Fibroblast of mammary gland (primary cell): ENCODE results near the gene SHISA4.
"Not testable (repeated sequence)": the region's sequence is repeated elsewhere in the genome, so short reads cannot be mapped to it uniquely, and the experiment has no call there.

Source experiments
- DNase-seq: peaks from one replicate; pipeline ENCODE4 v3.0.0-alpha.2; 2010; ENCODE audit warnings: low read depth
- H3K4me3 ChIP-seq: 2 replicates; pipeline ENCODE4 v1.5.1; 2011; ENCODE audit warnings: low read depth, mild to moderate bottlenecking, low read length, moderate library complexity; ENCODE audit not compliant: control insufficient read depth
- TF ChIP-seq, protein P1 (sequence below): conservative IDR thresholded peaks from 2 replicates; pipeline ENCODE4 v1.5.1; 2011; ENCODE audit warnings: low read depth, low read length, inconsistent platforms; ENCODE audit not compliant: control insufficient read depth, insufficient read depth

SHISA4 gene

DNA sequence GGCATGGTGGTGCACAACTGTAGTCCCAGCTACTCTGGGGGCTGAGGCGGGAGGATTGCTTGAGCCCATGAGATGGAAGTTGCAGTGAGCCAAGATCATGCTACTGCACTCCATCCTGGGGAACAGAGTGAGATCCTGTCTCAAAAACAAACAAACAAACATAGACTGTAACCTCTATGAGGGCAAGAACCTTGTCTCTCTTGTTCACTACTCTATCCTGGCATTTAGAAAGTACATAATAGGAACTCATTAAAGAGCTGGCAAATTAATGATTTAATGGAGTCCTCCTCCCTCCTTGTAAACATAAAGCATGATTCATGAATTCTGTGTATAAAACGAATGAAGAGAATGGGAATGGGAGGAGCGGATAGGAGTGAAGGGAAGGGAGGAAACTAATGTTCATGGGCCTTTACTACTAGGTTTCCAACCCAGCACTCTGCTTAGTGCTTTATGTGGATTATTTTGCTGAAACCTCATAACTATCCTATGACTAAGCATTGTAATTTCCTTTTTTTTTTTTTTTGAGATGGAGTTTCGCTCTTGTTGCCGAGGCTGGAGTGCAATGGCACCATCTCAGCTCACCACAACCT lies 49.0 kb downstream of the SHISA4 start:
- peak; percentile 78 for DNase-seq
- H3K4me3 ChIP-seq = no peak overlapping the region
- TF ChIP-seq, protein P1, sequence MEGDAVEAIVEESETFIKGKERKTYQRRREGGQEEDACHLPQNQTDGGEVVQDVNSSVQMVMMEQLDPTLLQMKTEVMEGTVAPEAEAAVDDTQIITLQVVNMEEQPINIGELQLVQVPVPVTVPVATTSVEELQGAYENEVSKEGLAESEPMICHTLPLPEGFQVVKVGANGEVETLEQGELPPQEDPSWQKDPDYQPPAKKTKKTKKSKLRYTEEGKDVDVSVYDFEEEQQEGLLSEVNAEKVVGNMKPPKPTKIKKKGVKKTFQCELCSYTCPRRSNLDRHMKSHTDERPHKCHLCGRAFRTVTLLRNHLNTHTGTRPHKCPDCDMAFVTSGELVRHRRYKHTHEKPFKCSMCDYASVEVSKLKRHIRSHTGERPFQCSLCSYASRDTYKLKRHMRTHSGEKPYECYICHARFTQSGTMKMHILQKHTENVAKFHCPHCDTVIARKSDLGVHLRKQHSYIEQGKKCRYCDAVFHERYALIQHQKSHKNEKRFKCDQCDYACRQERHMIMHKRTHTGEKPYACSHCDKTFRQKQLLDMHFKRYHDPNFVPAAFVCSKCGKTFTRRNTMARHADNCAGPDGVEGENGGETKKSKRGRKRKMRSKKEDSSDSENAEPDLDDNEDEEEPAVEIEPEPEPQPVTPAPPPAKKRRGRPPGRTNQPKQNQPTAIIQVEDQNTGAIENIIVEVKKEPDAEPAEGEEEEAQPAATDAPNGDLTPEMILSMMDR = no peak

DNA sequence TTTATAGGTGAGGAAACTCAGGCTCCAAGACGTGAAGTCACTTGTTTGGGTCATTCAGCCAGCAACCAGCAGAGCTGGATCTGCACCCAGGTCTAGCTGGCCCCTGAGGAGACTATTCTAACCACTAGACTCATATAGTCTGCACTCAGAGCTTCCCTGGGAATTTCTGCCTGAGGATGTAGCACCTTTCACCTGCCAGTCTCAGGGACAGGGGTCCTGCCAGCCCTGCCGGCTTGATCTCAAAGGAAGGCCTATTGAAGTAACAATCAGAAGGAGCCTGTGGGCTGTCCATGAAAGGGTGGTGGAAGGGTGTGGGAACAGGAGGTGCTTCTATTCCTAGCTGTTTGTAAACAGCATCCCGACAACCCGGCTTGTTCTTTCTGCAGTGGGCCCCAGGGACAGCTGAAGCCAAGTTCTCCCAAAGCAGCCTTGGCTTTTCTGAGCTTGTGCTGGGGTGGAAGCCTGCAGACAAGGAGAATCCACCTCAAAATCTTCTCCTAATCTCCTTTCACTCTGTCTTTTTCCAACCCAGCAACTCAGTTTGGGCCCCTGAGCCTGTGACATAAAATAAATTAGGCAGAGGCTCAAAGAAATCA lies 49.8 kb downstream of the SHISA4 start:
- TF ChIP-seq, protein P1 = no peak
- H3K4me3 ChIP-seq = no peak overlapping the region
- DNase-seq = no peak

DNA sequence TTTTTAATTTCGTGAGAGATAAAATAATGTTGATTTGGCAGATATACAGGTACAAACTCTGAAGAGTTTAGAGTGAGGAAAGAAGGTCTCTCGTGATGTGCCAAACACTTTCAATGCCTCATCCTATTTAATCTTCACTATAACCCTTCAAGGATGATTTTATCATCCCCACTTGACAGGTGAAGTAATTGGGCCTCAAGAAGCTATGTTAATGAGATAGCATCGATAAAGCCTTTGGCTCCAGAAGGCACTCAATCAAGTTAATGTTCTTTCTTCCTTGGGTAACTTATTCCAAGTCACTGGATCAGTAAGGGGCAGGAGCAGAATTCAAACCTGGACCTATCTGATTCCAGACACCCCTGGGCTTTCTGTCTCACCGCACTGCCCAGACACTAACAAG lies 50.5 kb downstream of the SHISA4 start:
- TF ChIP-seq, protein P1 = no peak
- H3K4me3 ChIP-seq = no peak overlapping the region
- no peak for DNase-seq

DNA sequence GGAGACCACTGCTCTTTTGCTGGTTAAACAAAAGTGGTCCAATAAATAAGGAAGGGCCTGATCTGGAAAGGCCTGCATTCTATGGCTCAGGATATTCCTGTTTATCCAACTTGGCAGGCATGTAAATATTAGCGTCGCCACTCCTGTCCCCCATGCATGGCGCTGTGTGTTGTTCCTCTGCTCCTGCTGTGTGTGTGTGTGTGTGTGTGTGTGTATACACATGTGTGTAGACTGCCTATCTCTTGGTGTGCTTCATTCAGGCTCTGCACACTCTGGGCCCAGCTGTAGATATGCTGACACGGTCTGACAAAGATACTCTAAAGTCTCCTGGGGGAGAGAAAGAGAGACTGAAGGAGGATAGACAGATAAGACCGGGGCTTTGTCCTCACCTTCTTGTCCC lies 50.9 kb downstream of the SHISA4 start:
- no peak overlapping the region for H3K4me3 ChIP-seq
- DNase-seq = no peak
- TF ChIP-seq, protein P1 = no peak

DNA sequence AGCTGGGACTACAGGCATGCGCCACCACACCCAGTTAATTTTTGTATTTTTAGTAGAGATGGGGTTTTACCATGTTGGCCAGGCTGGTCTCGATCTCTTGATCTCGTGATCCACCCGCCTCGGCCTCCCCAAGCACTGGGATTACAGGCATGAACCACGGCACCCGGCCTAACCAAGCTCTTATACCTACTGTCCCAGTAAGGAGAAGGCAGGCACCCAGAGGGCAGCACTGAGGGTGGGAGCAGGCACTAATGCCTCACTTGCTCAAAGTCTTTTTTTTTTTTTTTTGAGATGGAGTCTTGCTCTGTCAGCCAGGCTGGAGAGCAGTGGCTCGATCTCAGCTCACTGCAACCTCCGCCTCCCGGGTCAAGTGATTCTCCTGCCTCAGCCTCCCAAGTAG lies 51.6 kb downstream of the SHISA4 start:
- not testable (repeated sequence) for DNase-seq, H3K4me3 ChIP-seq

DNA sequence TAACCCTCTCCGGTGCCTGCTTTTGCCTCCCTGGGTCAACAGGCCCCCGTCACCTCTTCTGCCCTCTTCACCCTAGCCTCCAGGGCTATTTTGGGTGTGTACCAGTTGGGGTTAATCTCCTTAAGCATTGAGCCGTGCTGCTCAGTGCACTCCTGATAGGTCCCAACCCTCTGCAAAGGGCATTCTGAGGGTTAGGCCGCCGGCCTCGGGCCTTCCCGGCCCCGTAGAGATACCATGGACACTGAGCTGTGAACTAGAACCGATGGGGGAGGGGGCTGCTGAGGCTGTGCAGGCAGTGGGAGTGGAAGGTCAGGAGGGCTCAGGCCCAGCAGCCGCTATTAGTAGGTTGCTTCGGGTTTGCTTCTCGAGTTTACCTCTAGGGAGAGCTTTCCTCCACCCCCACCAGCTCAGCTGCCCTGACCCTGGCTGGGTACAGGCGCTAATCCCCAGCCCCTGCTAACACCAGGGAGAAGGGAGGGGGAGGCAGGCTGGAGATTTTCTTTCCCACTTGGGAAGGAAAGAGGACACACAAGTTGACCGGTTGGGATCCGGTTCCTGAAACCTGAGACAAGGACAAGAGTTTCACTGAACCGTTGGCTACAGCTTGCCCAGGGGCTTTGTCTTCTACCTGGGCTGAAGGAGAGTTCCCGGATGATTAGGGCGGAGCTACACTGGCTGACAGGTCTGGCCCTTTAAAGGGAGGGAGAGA lies 52.9 kb downstream of the SHISA4 start:
- TF ChIP-seq, protein P1 = no peak
- no peak overlapping the region for H3K4me3 ChIP-seq
- no peak for DNase-seq

DNA sequence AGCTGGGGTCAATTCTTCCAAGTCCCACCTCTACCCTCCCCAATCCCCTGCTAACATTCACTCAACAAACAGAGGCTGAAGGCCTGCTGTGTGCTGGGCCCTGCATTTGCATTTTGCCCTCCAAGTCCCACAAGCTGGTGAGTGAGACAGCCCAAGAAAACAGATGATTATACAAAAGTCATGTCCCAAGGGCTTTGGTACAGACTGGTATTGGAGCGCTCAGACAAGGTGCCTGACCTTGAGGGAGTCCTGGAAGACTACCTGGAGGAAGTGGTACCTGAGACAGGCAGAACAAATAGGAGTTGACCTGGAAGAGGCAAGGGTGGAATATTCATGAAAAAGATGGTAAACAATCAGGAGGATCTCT lies 53.4 kb downstream of the SHISA4 start:
- H3K4me3 ChIP-seq = no peak overlapping the region
- TF ChIP-seq, protein P1 = no peak
- no peak for DNase-seq
